ENCODE data around the gene POM121L2. TPM values are rescaled to one million over a fixed set of nuclear protein-coding genes. Genes with fewer than 3 reads are reported as not detected.

Gene POM121L2
- total and polyA plus RNA-seq, 4 donors, result not detected

- TF ChIP-seq FOXA1 (IDR thresholded peaks at IDR 0.05) (no peak), HNF4A (conservative IDR thresholded peaks at IDR 0.05) (no peak), SP1 (IDR thresholded peaks at IDR 0.05) (no peak), ZBTB33 (IDR thresholded peaks at IDR 0.05) (no peak), TAF1 (conservative IDR thresholded peaks at IDR 0.05) (no peak), REST (IDR thresholded peaks at IDR 0.05) (no peak), YY1 (IDR thresholded peaks at IDR 0.05) (no peak), ATF3 (IDR thresholded peaks at IDR 0.05) (no peak), MAX (IDR thresholded peaks at IDR 0.05) (no peak), FOXA2 (IDR thresholded peaks at IDR 0.05) (no peak), CTCF (IDR thresholded peaks at IDR 0.05; ENCODE audit: low read depth, low read length, missing input control) (no peak), HNF4G (IDR thresholded peaks at IDR 0.05) (no peak), GABPA (IDR thresholded peaks at IDR 0.05 in 1 of 2, conservative IDR thresholded peaks at IDR 0.05 in 1 of 2) (no peak), RAD21 (IDR thresholded peaks at IDR 0.05) (no peak), NR2F2 (IDR thresholded peaks at IDR 0.05) (no peak), EGR1 (IDR thresholded peaks at IDR 0.05; ENCODE audit: low read depth in 2 of 2) (no peak), RXRA (IDR thresholded peaks at IDR 0.05) (no peak), JUND (IDR thresholded peaks at IDR 0.05) (no peak)
- no peak overlapping the region for H3K9ac ChIP-seq (ENCODE audit: low read depth in 1 of 2, low read length in 2 of 2)
- no peak overlapping the region for H3K27ac ChIP-seq (ENCODE audit: low read depth in 1 of 2, low read length in 2 of 2)
- H3K4me1 ChIP-seq (ENCODE audit: control insufficient read depth in 4 of 4, insufficient read depth in 4 of 4, low read length in 3 of 4), result no peaks in the 10 kb centered on the region
- peaks cover 12 to 55% (median 28%) of the 10 kb centered on the region in 4 donors for H3K9me3 ChIP-seq (ENCODE audit: control insufficient read depth in 4 of 4, low read length in 3 of 4)
- no peak overlapping the region for H3K4me3 ChIP-seq (ENCODE audit: low read depth in 1 of 3, low read length in 3 of 3)
- peaks cover 8 to 63% (median 20%) of the 10 kb centered on the region in 4 donors for H3K27me3 ChIP-seq (ENCODE audit: control insufficient read depth in 4 of 4, insufficient read depth in 4 of 4, low read length in 3 of 4)
- 19% methylated on average over 28 of the region's 28 CpGs for WGBS
- no peaks in the 10 kb centered on the region for H3K36me3 ChIP-seq (ENCODE audit: control insufficient read depth in 4 of 4, insufficient read depth in 3 of 4, low read depth in 1 of 4, low read length in 3 of 4)
- no peak for DNase-seq (ENCODE audit: low spot score)
Observed at GRCh38 chr6:27293436-27294098, 18.5 kb downstream of the POM121L2 start.
